PC-9 (cell line): Measurements from ENCODE around the gene ST8SIA1. TPM values are rescaled to one million over a fixed set of nuclear protein-coding genes. Genes with fewer than 3 reads are reported as not detected.

ENCODE experiments used
- BruUV-seq: library from RNA; stranded (reverse); fragments of 400-500 nt; replicated peaks from 2 replicates; lab custom pipeline; 2021; lab: Mats Ljungman, UMichigan
- CTCF ChIA-PET: fragments of 300-600 bp; sonication (Branson Sonifier 250); formaldehyde crosslinking; loops from one replicate; lab custom pipeline; 2022; ENCODE audit warnings: antibody characterized with exemption; lab: Charles Lee
- POLR2A ChIA-PET: fragments of 300-600 bp; sonication (Branson Sonifier 250); formaldehyde crosslinking; loops from one replicate; lab custom pipeline; 2022; ENCODE audit warnings: antibody characterized with exemption; ENCODE audit not compliant: unreplicated experiment; lab: Charles Lee
- DNase-seq, 2 experiments: peaks; one replicate each; pipeline versions ENCODE4 v3.0.0 to v3.0.0-alpha.2; 2015 to 2022; ENCODE audit warnings: mixed read lengths in 1 of 2
- H2AFZ ChIP-seq: fragments of 200-600 bp; sonication (generic); 2 replicates; pipeline ENCODE4 v1.8.1; 2017; ENCODE audit warnings: antibody characterized with exemption
- H3F3A ChIP-seq: fragments of 200-600 bp; sonication (generic); 2 replicates; pipeline ENCODE4 v1.8.1; 2017; ENCODE audit warnings: antibody characterized with exemption, mild to moderate bottlenecking, low read depth; ENCODE audit not compliant: insufficient read depth
- H3K27ac ChIP-seq: fragments of 200-600 bp; sonication (generic); 2 replicates; pipeline ENCODE4 v1.6.1; 2016; ENCODE audit warnings: mixed run types
- H3K27me3 ChIP-seq: fragments of 200-600 bp; sonication (generic); 2 replicates; pipeline ENCODE4 v1.6.1; 2016; ENCODE audit warnings: low read depth, mixed run types; ENCODE audit not compliant: insufficient read depth
- H3K36me3 ChIP-seq: fragments of 200-600 bp; sonication (generic); 2 replicates; pipeline ENCODE4 v1.6.1; 2016; ENCODE audit warnings: low read depth, mixed run types
- H3K4me1 ChIP-seq: fragments of 200-600 bp; sonication (generic); replicated peaks from 2 replicates; pipeline ENCODE4 v1.6.1; 2016; ENCODE audit warnings: mixed run types; ENCODE audit not compliant: insufficient read depth
- H3K4me2 ChIP-seq: fragments of 200-600 bp; sonication (generic); 2 replicates; pipeline ENCODE4 v1.6.1; 2017; ENCODE audit warnings: mixed run types
- H3K4me3 ChIP-seq: fragments of 200-600 bp; sonication (generic); 2 replicates; pipeline ENCODE4 v1.6.1; 2016; ENCODE audit warnings: mixed run types
- H3K79me2 ChIP-seq: fragments of 200-600 bp; sonication (generic); 2 replicates; pipeline ENCODE4 v1.6.1; 2017; ENCODE audit warnings: low read depth, mixed run types
- H3K9me2 ChIP-seq: fragments of 200-600 bp; sonication (generic); 2 replicates; pipeline ENCODE4 v1.8.1; 2017; ENCODE audit warnings: mild to moderate bottlenecking; ENCODE audit not compliant: insufficient read depth
- H3K9me3 ChIP-seq: fragments of 200-600 bp; sonication (generic); 2 replicates; pipeline ENCODE4 v1.8.1; 2016; ENCODE audit warnings: low read depth; ENCODE audit not compliant: insufficient read depth
- H4K20me1 ChIP-seq: fragments of 200-600 bp; sonication (generic); 2 replicates; pipeline ENCODE4 v1.8.1; 2017; ENCODE audit not compliant: insufficient read depth
- EZH2 ChIP-seq: fragments of 200-600 bp; sonication (generic); IDR thresholded peaks from 2 replicates; pipeline ENCODE4 v1.8.0; 2017; ENCODE audit warnings: antibody characterized with exemption, low read depth
- intact Hi-C: fragments of 100-400 bp; cut with micrococcal nuclease; formaldehyde crosslinking; loops from one replicate; pipeline ENCODE4 v1.10.0; 2022; ENCODE audit not compliant: unreplicated experiment
- total RNA-seq: library from RNA; stranded (reverse); gene quantifications from 2 replicates; pipeline ENCODE4 v1.2.3, GENCODE V29; 2021
- TF ChIP-seq, protein P1 (sequence below): fragments of 200-600 bp; sonication (generic); conservative IDR thresholded peaks from 2 replicates; pipeline ENCODE4 v1.6.1; 2017; ENCODE audit warnings: mixed run types, antibody characterized with exemption, mild to moderate bottlenecking, moderate library complexity

Gene ST8SIA1
- total RNA-seq, 1 experiment from 2014 or later = 3.1 TPM

DNA sequence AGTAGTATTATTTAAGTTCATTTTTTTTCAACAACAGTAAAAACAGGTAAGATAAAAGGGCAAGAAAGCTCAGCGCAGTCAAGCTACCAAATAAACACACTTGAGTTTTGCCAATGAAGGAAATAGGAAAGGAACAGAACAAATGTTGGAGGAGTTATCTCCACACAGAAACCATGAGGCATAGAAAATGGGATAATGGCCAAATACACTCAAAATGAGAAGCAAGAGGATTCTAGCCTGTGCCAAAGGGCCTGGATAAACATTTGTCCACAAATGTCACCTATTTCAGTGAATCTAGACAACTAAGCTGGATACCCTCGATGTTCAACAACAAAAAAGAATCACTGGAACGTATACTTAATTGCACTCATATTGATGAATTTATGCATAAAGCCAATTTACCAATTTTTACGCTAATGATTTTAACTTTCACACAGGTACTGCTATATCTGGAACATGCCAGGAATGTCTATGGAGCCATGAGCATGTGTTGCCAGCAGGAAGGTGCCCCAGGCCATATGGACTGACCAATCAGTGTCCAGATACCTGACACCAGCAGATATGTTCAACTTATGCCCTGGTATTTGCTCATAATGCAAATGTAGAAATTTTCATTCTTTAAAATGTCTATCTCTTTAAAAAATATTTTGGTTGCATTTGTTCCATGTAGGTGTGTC, 21.1 kb downstream of the ST8SIA1 start:
- intact Hi-C loops = no loop called here
- Histone ChIP-seq H3F3A (no peaks in the 10 kb centered on the region), H3K27me3 (no peaks in the 10 kb centered on the region), H3K79me2 (no peaks in the 10 kb centered on the region), H3K36me3 (no peaks in the 10 kb centered on the region), H2AFZ (no peak overlapping the region), H3K4me3 (no peak overlapping the region), H3K9me3 (no peaks in the 10 kb centered on the region), H3K4me2 (no peak overlapping the region), H3K27ac (no peak overlapping the region), H4K20me1 (no peaks in the 10 kb centered on the region), H3K4me1 (0 out of 2 replicates have a peak, but pooled peaks cover 5% of the 10 kb centered on the region), H3K9me2 (no peaks in the 10 kb centered on the region)
- DNase-seq = peak in 1 of 2 experiments; percentile 40
- TF ChIP-seq EZH2 = no peak
- TF ChIP-seq, protein P1, sequence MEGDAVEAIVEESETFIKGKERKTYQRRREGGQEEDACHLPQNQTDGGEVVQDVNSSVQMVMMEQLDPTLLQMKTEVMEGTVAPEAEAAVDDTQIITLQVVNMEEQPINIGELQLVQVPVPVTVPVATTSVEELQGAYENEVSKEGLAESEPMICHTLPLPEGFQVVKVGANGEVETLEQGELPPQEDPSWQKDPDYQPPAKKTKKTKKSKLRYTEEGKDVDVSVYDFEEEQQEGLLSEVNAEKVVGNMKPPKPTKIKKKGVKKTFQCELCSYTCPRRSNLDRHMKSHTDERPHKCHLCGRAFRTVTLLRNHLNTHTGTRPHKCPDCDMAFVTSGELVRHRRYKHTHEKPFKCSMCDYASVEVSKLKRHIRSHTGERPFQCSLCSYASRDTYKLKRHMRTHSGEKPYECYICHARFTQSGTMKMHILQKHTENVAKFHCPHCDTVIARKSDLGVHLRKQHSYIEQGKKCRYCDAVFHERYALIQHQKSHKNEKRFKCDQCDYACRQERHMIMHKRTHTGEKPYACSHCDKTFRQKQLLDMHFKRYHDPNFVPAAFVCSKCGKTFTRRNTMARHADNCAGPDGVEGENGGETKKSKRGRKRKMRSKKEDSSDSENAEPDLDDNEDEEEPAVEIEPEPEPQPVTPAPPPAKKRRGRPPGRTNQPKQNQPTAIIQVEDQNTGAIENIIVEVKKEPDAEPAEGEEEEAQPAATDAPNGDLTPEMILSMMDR = no peak
- no TSS peak for BruUV-seq
- ChIA-PET CTCF (no interaction called here), POLR2A (no interaction called here)

DNA sequence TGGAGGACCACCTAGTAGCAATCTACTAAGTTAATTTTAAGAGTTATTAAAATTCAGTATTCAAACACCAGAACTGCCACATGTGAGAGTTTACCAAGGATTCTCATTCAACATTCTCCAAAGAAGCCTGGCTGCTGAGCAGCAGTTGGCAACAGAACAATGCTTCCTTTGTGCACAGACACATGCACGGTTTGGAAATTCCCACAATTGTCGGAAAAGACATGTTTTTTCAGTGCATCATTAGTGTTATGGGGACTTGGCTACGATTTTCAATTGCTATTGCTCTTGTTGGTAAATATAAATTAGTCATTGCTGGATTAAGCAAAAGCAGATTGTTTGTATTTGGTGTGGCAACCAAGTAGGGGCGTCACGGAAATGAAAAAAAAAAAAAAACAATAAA, 22.2 kb downstream of the ST8SIA1 start:
- Histone ChIP-seq H3K36me3 (no peaks in the 10 kb centered on the region), H3K4me2 (no peak overlapping the region), H3K4me3 (no peak overlapping the region), H3K79me2 (no peaks in the 10 kb centered on the region), H3K9me3 (no peaks in the 10 kb centered on the region), H3K9me2 (no peaks in the 10 kb centered on the region), H3K27ac (no peak overlapping the region), H4K20me1 (no peaks in the 10 kb centered on the region), H3K4me1 (0 out of 2 replicates have a peak, but pooled peaks cover 5% of the 10 kb centered on the region), H2AFZ (no peak overlapping the region), H3K27me3 (no peaks in the 10 kb centered on the region), H3F3A (no peaks in the 10 kb centered on the region)
- BruUV-seq = no TSS peak
- ChIA-PET POLR2A (no interaction called here), CTCF (no interaction called here)
- intact Hi-C loops = no loop called here
- peak in 1 of 2 experiments; percentile 37 for DNase-seq
- TF ChIP-seq, protein P1 = no peak
- no peak for TF ChIP-seq EZH2

DNA sequence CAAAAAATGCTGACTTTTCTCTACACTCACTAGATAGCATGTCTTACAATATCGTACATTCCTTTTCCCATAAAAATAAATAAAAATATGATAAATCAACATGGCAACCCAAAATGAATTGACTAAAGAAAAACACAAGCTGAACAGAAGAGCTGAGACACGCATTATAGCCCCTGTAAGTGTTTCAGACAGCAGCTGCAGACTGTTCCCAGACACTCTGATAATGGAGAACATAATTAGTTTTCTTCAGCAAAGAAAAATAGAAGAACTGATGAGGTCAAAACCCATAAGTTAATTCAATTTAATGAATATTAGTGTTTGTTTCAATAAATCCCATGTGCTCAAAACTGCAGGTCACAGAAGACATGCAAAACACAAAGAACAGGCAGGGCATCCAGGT, 23.8 kb downstream of the ST8SIA1 start:
- no peak overlapping the region for H3K27ac ChIP-seq
- H4K20me1 ChIP-seq = no peaks in the 10 kb centered on the region
- H3K4me3 ChIP-seq = no peak overlapping the region
- no peaks in the 10 kb centered on the region for H3K9me2 ChIP-seq
- H3F3A ChIP-seq = no peaks in the 10 kb centered on the region
- no peak overlapping the region for H3K4me2 ChIP-seq
- no peak for DNase-seq
- POLR2A ChIA-PET = no interaction called here
- H3K79me2 ChIP-seq = no peaks in the 10 kb centered on the region
- H3K36me3 ChIP-seq = no peaks in the 10 kb centered on the region
- intact Hi-C loops = no loop called here
- no peaks in the 10 kb centered on the region for H3K27me3 ChIP-seq
- H3K9me3 ChIP-seq = no peaks in the 10 kb centered on the region
- CTCF ChIA-PET = no interaction called here
- H3K4me1 ChIP-seq = 0 out of 2 replicates have a peak, but pooled peaks cover 5% of the 10 kb centered on the region
- BruUV-seq = no TSS peak
- H2AFZ ChIP-seq = no peak overlapping the region
- TF ChIP-seq, protein P1 = no peak
- TF ChIP-seq EZH2 = no peak
